ENCODE measurements around the gene MAEL. TPM values are rescaled to one million over a fixed set of nuclear protein-coding genes. Genes with fewer than 3 reads are reported as not detected.

MAEL gene
- total RNA-seq, 1 experiment from 2014 or later: 0.26 TPM

DNA sequence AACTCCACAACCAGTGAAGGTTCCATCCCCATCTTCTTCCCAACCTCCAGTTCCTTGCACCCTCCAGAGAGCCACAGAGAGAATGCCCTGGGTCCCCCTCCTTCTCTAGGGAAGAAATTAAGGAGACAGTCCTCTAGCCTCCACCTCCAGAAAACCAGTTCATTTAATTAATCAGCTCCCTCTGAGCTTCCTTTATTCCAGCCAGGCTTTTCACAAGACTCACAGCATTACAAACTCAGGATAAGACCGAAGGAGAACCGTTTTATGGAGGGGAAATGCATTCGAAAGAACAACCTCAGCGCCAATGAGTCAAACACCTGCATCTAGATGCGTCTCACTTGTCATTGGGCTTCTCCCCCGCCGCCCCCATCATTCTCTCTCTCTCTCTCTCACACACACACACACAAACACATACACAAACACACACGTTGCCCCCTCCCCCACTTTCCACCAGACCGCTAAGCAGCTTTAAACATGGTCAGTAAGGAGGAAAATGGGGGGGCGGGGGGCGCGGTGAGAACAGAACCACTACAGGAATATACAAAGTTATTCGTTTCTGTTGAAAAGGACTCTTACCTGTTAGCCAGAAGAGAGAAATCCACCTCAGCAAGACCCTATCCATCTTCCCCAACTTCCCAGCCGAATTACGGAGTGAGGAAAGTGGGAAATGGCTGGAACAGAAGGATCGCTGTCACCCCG, 14.3 kb upstream of the MAEL start:
- POLR2A ChIA-PET: no interaction called here
- Mint-ChIP-seq H3K27ac (no peak overlapping the region), H3K4me1 (peaks cover 24% of the 10 kb centered on the region), H3K4me3 (peak overlapping the region; percentile 75), H3K36me3 (no peaks in the 10 kb centered on the region), H3K9me3 (no peaks in the 10 kb centered on the region), H3K27me3 (ENCODE audit: low read depth) (peaks cover 93% of the 10 kb centered on the region)
- no peak for ATAC-seq
- TF ChIP-seq, protein P1, sequence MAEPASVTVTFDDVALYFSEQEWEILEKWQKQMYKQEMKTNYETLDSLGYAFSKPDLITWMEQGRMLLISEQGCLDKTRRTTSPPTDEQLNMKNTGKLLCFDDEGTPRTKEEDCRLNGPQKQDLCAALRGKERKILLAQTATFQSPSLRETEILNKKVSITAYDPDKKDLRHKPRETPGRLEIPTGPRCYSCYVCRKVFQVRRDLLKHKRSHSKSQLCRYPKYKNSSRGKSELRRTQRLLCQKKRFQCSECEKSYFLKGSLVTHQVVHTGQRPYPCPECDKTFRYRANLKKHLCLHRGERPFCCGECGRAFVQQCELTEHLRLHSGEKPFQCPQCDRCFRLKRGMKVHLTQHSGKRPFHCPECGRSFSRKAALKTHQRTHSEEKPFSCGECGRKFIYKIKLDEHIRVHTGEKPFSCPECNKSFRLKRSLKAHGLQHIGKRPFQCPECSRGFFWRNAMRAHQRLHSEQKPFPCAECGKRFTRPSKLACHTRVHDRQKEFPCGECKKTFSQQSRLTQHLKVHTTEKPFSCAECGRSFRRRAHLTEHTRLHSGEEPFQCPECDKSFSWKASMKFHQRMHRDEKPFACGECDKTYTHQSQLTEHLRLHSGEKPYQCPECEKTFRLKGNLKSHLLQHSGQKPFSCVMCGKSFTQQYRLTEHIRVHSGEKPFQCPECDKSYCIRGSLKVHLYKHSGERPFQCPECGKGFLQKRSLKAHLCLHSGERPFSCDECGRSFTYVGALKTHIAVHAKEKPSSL (CRISPR knock-in tag; conservative IDR thresholded peaks at IDR 0.05): no peak
- CTCF ChIA-PET: interaction anchor here (1.0 to 1.7 kb wide), 4 partner anchors 64 to 246 kb away, joined by 3 to 6 read pairs (median 4); partner anchors contain the start of gene POU2F1
- no peak for DNase-seq (ENCODE audit: low spot score)

DNA sequence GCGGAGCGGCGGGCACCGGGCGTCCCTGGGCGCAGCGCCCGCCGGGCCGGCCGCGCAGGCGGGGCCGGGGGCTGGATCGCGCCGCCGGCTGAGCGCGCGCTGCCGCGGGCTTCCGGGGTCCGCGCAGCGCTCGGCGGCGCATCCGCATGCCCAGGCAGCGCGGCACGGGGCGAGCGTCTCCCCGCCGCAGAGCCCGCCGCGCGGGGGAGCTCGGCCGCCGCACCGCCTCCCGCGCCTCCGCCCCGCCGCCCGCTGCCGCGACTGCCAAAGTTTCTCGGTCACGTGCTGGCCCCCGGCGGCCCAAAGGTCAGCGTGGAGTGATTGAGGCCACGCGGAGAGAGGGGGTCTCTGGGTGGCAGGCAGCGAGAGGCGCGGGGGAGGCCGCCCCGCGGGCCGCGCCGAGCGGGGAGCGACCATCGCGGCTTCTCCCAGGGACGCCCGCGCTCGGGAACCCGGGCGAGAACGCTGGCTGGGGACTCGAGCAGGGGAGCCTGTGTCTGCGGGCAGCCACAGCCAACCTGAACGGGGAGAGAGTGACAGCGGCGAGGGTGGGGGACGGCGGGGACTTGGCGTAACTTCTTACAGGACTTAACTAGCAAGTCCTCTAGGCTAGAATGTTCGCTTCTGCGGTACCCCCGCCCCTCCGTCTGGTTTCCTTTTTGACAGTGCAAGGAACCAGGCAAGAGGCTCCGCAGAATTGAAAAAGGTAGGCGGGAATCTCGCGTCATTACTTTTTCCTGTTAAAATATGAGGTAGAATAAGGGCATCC, 13.5 kb upstream of the MAEL start, which contains the start of gene ILDR2:
Gene ILDR2, minus strand, starts transcription at position 180 of the 769 bp plus-strand sequence. CDS start 272 bp downstream, outside the sequence.
- peaks cover 87% of the 10 kb centered on the region for H3K27me3 Mint-ChIP-seq (ENCODE audit: low read depth)
- CTCF ChIA-PET: interaction anchor here (1.0 to 1.7 kb wide), 3 partner anchors 65 to 84 kb away, joined by 4 to 6 read pairs (median 4); no protein-coding TSS in a partner anchor
- H3K27ac Mint-ChIP-seq: no peak within 1 kb of the TSS
- DNase-seq (ENCODE audit: low spot score) (peak; percentile 68), ATAC-seq (peak; percentile 77)
- H3K36me3 Mint-ChIP-seq: no peaks in the 10 kb centered on the region
- H3K4me1 Mint-ChIP-seq: peaks cover 24% of the 10 kb centered on the region
- POLR2A ChIA-PET: no interaction called here
- peak within 1 kb of the TSS; percentile 75 for H3K4me3 Mint-ChIP-seq
- TF ChIP-seq JUN (CRISPR knock-in tag; IDR thresholded peaks at IDR 0.05) (0 out of 2 replicates have a peak, but pooled peaks have one; percentile 18), KAT7 (CRISPR knock-in tag; IDR thresholded peaks at IDR 0.05; ENCODE audit: borderline replicate concordance) (no peak), FOXP1 (CRISPR knock-in tag; IDR thresholded peaks at IDR 0.05; ENCODE audit: borderline replicate concordance) (peak; percentile 25; the same call in 1 of the 2 replicates)
- TF ChIP-seq, protein P2, sequence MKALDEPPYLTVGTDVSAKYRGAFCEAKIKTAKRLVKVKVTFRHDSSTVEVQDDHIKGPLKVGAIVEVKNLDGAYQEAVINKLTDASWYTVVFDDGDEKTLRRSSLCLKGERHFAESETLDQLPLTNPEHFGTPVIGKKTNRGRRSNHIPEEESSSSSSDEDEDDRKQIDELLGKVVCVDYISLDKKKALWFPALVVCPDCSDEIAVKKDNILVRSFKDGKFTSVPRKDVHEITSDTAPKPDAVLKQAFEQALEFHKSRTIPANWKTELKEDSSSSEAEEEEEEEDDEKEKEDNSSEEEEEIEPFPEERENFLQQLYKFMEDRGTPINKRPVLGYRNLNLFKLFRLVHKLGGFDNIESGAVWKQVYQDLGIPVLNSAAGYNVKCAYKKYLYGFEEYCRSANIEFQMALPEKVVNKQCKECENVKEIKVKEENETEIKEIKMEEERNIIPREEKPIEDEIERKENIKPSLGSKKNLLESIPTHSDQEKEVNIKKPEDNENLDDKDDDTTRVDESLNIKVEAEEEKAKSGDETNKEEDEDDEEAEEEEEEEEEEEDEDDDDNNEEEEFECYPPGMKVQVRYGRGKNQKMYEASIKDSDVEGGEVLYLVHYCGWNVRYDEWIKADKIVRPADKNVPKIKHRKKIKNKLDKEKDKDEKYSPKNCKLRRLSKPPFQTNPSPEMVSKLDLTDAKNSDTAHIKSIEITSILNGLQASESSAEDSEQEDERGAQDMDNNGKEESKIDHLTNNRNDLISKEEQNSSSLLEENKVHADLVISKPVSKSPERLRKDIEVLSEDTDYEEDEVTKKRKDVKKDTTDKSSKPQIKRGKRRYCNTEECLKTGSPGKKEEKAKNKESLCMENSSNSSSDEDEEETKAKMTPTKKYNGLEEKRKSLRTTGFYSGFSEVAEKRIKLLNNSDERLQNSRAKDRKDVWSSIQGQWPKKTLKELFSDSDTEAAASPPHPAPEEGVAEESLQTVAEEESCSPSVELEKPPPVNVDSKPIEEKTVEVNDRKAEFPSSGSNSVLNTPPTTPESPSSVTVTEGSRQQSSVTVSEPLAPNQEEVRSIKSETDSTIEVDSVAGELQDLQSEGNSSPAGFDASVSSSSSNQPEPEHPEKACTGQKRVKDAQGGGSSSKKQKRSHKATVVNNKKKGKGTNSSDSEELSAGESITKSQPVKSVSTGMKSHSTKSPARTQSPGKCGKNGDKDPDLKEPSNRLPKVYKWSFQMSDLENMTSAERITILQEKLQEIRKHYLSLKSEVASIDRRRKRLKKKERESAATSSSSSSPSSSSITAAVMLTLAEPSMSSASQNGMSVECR (CRISPR knock-in tag; IDR thresholded peaks at IDR 0.05; ENCODE audit: borderline replicate concordance): peak; percentile 30; the same call in 1 of the 2 replicates
- TF ChIP-seq, protein P3, sequence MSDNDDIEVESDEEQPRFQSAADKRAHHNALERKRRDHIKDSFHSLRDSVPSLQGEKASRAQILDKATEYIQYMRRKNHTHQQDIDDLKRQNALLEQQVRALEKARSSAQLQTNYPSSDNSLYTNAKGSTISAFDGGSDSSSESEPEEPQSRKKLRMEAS (CRISPR knock-in tag; IDR thresholded peaks at IDR 0.05): 0 out of 2 replicates have a peak, but pooled peaks have one; percentile 18
- TF ChIP-seq, protein P4, sequence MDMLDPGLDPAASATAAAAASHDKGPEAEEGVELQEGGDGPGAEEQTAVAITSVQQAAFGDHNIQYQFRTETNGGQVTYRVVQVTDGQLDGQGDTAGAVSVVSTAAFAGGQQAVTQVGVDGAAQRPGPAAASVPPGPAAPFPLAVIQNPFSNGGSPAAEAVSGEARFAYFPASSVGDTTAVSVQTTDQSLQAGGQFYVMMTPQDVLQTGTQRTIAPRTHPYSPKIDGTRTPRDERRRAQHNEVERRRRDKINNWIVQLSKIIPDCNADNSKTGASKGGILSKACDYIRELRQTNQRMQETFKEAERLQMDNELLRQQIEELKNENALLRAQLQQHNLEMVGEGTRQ (CRISPR knock-in tag; IDR thresholded peaks at IDR 0.05): peak; percentile 87
- TF ChIP-seq, protein P1 (CRISPR knock-in tag; conservative IDR thresholded peaks at IDR 0.05): no peak
- TF ChIP-seq, protein P5, sequence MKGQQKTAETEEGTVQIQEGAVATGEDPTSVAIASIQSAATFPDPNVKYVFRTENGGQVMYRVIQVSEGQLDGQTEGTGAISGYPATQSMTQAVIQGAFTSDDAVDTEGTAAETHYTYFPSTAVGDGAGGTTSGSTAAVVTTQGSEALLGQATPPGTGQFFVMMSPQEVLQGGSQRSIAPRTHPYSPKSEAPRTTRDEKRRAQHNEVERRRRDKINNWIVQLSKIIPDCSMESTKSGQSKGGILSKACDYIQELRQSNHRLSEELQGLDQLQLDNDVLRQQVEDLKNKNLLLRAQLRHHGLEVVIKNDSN (CRISPR knock-in tag; IDR thresholded peaks at IDR 0.05): peak; percentile 76
- H3K9me3 Mint-ChIP-seq: no peaks in the 10 kb centered on the region
